GM21717 (cell line): ENCODE results near the gene INSC.

ENCODE experiments used
- ATAC-seq: cut with Tn5 transposase; IDR thresholded peaks from one replicate; pipeline ENCODE4 v1.9.1; 2021; ENCODE audit warnings: mild to moderate bottlenecking, moderate library complexity; ENCODE audit not compliant: unreplicated experiment

INSC gene

DNA sequence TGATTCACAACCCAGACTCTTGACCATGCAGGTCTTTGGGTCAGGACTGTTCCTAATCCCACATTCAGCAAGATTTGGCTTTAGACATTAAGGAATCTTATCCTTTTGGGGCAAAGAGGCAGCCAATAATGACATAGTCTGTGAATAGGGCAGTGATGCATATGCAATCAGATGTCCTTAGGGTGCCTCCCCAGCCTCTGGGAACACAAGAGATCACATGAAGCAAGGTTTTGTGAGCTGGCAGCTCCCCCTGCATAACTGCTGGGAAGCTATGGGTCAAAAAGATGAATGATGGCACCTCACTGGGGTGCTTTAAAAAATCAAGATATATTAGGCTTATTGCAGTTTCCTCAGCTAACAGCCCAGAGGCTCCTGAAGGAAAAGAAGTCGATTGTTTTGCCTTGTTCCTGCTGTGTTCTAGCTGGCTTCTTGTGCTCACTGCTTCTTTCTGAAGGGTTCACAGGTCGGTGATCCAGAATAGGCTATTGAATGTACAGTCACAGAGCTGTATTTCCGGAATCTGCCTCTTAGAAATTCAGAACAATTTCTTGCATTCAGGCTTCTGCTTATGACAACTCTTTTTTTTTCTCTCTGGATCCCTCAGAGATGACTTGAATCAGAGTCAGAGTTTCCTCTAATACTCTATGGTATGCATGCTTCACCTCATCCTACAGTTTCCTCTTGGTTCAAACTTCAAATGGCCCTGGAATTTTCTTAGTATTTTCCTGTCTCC lies 31.7 kb downstream of the INSC start:
- ATAC-seq: no peak

DNA sequence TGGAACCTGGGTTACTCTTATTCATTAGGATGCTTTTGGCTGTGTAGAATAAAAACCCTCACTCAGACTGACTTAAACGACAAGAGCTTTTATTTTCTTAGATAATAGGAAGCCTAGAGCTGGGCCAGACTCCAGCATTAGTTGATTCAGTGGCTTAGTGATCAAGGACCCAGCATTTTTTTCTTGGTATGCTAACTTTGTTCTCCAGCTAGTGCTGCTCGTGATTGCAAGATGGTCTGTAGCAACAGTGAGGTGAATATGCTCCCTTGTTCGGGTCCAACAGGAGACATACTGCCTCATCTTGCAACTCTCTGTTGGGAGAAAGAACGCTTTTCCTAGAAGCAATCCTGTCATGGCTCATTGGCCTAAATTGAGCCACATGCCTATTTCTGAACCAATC lies 33.4 kb downstream of the INSC start:
- no peak for ATAC-seq

DNA sequence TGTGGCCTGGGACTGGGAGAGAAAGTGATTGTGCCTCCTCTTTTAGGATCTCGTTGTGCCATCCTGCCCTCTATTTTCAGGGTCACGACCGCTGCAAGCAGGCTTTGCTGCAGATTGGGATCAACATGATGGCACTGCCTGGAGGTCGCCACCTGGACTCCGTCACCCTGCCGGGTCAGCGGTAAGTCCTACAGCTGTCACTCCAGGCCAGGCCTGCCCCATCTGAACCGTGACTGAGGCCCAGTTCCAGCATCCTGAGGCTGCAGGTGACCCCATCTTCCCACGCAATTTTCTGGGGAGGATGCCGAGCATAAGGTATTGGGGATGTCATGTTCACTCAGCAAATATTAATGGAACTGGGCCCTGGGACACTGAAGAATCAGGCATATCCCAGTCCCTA lies 34.3 kb downstream of the INSC start:
- ATAC-seq: no peak

DNA sequence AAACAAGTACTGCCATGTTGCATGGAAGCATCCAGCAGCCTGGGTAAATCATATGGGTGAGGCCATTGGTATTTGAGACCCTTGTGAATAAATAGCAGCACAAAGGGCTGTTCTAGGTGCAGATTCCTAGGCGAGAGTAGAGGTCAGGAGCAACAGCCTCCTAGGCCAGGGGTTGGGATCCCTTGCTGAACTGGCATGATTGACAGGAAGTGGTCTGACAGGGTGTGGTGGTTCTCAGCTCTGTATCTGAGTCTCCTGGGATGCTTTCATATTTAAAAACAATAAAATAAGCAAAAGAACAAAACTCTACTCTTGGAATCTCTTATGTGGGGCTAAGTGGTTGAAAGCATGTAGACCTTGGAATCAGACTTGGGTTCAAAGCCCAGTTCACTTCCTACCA lies 35.8 kb downstream of the INSC start:
- no peak for ATAC-seq

DNA sequence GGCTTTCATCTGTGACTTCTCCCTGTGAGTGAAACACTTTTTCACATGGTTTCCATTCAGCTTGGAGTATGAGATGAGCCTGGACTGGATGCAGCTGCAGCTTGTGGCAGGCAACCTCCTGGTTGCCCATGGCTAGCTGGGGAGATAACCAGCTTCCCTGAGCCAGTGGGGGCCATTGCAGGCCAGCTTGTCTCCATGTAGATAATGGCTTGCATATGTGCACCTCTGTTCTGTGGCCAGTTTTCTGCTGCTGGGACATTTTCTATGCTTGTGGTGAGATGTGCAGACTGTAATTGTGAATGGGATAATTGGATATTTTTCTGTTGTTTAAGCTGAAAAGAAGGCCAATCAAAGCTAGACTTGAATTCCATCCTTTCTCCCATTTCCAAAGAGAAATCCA lies 38.5 kb downstream of the INSC start:
- no peak for ATAC-seq

DNA sequence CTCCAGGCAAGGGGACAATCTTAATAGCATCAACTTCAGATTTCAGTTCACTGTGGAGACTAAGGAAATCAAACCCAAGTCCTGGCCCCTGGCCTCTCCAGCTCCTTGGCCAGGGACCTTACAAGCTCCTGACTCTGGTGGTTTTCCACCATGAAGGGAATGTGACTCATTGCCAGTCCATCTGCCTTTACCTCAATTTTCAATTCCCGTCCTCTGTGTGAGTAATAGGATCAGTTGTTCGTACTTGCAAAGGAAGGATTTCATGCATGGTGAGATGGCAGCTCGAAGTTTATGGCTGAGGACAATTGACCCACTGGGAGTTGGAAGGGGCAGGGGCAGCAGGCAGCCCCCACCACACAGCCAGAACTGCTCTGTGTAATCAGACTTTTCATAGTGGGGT lies 42.5 kb downstream of the INSC start:
- ATAC-seq: no peak

DNA sequence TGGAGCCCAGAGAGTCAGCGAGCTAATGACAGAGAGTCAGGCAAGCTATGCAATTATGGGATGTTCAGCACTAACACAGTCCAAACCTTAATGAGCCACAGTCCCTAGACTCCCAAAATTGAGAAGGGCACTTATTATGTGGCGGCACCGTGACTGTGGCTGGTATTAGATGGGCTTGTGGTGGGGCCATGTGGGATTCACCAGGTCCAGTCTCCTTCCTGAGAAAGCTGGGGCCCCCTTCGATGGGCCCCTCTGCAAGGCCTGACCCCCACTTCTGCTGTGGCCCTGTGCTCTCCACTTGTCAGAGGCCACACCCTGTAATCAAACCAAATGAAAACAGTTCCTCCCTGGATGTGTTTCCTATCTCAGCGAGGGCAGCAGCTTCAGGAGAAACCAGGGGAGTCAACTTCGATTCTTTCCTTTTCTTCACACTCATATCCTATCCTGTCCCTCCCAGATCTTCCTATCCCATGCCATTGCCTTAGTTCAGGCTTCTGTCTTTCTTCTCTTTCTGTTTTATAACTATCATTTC lies 42.9 kb downstream of the INSC start:
- no peak for ATAC-seq

DNA sequence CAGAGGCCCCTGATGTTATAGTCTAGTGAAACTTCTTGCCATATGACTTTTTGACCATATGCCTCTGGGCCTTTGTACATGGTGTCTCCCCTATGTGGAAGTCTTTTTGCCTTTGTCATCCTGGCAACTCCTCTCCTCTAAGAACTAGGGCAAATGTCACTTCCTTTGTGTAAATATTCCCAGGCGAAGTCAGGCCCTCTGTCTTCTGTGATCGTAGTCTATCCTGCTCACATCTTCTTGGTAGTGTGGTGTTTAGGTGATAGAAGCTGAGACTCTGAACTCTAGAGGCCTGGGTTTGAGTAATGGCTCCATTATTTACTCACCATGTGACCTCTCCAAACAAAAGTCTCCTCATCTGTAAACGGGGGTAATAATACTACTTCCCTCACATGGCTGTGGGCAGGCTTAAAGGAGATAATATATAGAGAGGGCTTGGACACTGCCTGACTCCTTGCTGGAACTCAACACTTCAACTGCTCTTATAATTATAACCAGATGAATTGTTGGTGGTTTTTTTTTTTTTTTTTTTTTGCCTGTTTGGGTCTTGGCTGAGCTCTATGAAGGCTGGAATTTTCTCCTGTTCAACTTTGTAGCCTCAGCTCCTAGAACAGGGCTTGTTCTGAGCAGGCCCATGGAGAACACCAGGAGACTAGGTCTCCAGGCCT lies 43.8 kb downstream of the INSC start:
- ATAC-seq: no peak

DNA sequence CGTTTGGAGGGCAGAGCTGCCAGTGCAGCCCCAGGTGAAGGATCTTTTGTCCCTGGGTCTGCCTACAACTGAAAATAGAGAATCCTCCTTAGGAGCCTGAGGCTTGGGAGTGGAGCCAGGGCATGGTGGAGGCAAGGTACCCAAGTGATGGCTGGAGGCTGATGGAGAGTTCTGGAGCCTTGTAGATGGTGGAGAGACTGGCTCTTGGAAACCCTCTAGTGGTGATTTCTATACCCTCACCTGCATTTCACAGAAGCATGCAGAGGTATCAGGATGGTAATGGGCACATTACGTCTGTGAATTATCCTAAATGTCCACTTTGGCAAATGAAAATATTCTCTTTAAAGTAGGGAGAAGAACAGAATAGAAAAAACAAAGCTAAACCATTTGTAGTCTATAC lies 44.4 kb downstream of the INSC start:
- ATAC-seq: peak; percentile 83

DNA sequence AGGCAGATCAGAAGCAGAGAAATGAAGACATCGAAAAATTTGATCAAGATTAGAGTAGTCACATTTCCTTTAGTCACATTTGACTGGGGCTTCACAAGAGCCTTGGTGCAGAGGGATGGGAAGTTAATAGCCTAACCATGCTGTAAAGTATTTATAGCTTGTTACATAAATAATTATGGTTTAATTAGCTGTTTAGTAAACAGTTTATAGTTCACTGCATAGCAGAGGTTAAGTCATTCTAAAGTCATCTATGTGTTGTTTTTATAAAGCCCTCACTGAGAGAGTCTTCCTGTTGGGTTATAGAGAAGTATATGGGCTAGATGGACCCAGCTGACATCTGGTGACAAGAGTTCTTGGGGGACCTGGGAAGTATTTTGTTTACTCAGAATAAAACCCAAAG lies 47.1 kb downstream of the INSC start:
- no peak for ATAC-seq

DNA sequence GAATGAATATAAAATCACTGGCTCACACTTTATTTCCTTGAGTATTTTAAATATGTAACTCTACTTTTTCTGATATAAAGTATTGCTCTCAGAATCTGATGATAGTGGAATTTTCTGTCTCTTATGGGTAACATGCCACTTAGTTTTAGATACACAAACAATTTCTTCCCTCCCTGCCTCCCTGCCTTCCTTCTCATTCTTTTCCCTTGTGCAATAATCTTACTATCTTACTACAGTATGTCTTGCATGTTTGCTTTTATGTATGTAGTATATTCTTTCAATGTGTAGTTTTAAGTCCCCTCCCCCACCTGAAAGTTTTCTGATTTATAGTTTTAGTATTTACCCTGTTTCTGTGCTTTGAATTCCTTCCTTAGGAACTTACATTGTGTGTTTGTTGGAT lies 48.4 kb downstream of the INSC start:
- ATAC-seq: no peak

DNA sequence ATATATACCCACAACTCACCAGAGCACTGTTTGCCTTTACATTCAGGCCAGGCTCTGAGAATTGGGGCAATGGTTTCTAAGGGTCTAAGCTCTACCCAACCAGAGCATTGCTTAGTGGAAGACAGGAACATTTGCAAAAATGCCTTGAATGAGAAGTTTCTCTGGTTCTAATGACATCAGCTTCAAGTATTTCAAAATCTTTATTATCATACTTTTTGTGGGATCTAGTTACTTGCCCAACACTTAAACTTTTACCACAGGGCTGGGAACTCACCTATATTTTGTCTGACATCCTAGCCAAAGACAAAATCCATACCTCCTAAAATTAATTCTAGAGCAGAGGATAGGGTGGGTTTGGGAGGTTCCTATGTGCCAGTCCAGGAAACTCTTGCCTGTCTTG lies 51.5 kb downstream of the INSC start:
- no peak for ATAC-seq

DNA sequence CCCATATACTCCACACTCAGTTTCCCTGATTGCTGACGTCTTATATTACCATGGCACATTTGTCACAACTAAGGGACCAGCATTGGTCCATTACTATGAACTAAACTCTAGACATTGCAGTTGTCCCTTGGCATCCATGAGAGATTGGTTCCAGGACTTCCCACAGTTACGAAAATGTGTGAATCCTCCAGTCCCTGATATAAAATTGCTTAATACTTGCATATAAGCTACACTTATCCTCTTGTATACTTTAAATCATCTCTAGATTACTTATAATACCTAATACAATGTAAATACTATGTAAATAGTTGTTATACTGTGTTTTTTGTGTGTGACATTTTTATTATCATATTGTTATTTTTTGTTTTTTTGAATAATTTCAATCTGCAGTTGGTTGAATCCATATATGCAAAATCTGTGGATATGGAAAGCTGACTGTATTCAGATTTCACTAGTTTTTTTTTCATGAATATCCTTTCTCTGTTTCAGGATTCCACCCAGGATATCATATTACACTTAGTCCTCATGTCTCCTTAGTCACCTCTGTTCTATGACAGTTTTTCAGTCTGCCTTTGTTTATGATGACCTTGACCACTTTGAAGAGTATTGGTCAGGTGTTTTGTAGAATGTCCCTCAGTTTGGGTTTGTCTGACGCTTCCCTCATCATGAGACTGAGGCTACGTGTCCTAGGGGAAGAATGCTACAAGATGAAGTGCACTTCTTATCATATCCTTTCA lies 55.3 kb downstream of the INSC start:
- no peak for ATAC-seq

DNA sequence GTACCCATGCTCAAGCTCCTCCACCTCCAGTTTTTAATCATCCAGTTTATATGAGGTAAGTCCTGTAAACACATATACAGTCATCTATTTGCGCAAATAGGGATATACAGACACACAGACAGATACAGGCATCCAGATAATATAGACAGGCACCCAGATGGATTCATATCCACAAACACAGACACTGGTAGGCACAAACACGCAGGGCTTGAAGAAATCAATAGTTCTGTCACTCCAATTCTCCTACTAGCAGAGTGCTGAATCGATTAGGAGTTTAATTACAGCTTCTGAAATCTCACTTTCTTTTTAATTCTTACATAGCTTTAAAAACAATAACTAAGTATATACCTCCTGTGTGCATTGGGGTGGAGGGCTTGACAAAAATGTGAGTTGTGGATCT lies 56.0 kb downstream of the INSC start:
- ATAC-seq: no peak

DNA sequence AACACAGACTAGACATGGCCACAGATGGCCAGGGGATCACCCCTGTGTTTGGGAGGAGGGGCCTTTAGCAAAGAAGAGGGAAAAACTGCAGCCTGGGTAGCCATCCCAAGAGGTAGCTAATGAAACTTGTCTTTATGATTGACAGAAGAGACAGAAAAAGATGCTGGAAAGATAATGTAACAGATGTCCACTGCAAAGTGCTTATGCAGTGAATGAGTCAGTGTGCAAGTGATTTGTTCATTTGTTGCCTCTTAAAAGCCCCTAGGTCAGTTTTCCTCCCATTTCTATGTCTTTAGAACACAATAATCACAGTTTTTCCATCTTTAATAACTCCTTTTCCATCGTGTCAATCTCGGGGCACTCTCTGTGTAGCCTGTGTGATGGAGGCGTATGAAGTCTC lies 57.2 kb downstream of the INSC start:
- ATAC-seq: no peak

DNA sequence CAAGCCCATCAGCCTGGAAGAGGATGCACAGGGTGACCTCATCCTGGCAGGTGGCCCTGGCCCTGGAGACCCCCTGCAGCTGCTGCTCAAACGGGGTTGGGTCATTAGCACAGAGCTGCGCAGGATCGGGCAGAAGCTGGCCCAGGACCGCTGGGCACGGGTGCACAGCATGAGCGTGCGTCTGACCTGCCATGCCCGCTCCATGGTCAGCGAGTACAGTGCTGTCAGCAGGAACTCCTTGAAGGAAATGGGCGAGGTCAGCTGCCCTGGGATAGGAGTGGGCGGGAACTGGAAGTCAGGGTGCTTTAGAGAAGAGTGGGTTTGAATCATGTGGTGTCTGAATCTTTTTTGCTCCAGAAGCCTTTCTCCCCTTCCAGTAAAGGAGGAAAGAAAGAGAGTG lies 61.1 kb downstream of the INSC start:
- no peak for ATAC-seq

DNA sequence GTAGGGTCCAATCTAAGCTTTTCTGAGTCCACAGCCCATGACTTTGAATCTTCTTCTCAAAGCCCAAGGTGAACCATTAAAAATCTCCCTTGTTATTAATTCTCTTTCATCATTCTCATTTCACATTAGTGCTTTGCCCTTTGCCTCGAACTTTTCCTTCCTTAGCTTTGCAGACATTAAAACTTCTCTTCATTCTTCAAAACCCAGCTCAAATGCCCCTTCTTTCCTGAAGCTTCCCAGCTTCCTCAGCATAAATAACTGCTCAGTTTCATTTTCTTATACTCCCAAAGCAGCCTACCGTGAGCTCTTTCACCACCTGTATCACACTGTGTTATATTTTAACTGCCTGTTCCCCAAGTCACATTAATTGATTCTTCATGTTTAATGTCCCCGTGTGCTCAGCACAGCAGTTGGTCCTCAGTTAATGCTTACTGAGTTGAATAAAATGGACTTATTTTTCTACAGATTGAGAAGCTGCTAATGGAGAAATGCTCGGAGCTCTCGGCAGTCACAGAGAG lies 62.0 kb downstream of the INSC start:
- no peak for ATAC-seq

DNA sequence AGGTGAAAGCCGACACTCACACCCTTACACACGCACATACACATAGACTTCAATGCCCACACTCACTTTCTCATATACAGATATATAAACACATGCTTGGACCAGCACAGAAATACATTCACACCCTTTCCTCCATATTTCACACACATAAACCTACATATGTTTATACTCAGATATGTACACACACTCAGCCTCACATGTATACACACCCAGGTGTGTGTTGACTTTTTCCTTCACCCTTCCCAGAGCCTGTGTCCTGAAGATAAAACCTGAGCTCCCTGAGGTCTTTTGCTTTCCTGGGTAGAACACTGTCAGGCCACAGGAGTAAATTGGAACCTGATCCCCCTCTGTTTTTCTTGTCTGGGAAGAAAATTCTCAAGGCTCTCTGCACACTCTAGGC lies 62.8 kb downstream of the INSC start:
- ATAC-seq: no peak

DNA sequence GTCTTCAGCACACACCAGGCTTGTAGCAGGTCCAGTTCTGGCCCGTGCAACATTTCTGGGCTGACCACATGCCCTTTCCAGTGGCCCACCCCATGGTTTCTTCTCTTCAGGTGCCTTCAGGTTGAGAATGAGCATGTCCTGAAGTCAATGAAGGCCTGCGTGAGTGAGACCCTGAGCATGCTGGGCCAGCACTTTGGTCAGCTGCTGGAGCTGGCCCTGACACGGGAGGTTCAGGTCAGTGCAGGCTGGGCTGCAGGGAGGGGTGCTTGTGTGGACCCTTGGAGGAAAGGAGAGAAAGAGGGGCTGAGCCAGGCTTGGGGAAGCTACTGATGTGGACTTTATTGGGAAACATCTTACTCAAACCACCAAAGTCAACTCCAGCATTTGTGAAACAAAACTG lies 63.5 kb downstream of the INSC start:
- ATAC-seq: no peak

DNA sequence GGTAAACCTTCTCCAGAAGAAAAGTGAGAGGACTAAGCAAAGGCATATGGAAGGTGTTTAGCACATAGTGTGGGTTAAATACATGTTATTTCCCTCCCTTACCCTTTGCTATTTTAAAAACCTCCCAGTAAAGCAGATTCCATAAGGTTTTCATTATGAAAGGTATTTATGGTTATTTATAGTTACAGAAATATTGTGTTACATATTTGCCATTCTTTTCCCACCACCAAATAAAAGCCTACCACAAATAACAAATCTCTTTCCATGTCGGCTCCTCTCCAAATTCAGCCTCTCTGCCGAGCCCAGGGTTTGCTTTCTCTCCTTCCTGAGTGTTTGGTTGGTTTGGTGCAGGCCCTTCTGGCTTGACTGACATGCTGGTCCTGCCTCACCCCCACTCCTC lies 64.4 kb downstream of the INSC start:
- no peak for ATAC-seq

DNA sequence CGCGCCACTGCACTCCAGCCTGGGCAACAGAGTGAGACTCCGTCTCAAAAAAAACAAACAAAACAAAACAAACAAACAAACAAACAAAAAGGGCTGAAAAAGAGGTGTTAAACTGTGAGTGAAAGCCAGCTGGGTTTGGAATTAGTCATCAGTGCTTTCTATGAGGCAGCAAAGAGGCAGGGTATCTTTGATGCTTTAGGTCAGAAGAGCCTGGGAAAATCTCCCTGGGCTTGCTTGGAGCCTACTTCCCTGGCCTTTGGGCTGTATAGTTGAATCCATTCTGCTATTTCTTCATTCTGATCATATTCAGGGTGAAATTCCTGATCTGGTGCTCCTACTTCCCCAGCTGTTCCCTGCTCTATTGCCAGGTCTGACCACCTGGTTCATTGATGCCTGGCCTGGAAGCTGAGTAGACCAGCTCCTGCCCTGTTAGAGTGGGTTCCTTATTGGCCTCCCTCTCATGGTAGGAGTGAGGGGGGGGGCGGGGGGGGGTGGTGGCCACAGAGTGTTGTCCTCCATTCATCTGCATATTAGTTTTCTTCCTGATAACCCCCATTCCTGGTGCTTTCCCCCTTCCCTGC lies 65.6 kb downstream of the INSC start:
- ATAC-seq: peak; percentile 90
